ENCODE measurements around the gene ADAMTSL2.

ADAMTSL2 gene

DNA sequence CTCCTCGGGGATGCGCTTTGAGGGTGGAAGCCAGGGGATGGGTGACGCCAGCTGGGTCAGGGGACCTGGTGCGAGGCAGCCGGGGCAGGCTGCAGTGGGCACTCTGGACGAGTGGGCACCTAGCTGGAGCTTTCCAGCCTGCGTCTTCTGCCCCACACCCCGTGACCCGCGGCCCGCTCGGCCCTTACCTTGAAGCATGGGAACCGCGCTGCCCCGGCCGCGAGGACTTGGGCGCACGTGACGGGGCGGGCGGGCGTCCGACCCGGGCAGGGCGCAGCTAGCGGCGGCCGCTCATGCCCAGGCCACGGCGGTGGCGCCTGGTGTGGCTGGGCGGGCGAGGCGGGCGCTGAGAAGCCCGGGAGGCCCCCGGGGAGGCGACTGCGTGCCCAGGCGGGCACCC, 74.4 kb downstream of the ADAMTSL2 start:
- FAIRE-seq: no peak

DNA sequence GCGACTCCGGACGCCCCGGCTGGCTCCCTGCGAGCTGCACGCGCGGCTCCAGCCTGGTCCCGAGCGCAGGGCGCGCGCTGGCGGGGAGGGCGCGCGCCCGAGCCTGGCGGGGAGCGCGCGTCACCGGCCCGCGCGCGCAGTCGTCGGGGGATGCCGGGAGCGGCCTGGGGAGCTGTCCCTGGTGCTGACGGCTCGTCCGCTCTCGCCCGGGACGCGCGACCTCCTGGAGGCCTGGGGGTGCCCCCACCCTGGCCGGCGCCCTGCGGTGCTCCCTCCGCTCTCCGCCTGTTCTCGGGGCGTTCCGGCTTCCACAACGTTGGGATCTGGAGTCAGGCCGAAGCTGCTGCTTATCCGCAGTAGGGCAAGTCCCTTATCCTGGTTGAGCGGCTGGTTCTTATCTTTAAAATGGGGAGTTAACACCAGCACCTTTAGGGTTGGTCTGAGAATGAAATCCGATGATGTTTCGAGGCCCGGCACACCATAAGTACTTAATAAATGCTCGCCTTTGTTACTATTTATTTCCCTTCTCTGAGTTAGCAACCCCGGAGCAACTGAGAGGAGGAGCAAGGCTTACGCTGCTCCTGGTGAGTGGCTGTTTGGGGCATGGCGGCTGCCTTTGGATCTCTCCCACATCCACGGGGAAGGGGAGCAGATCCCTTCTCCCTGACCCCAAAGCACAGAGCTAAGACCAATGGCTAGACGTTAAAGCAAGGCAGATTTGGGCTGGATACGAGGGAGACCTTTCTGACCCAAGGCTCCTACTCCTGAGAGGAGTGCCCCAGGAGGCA, 75.0 kb downstream of the ADAMTSL2 start, which contains the start of gene FAM163B:
Gene FAM163B, minus strand, starts transcription at position 79 of the 788 bp plus-strand sequence. CDS start 29,166 bp downstream, outside the sequence.
- FAIRE-seq: no peak

DNA sequence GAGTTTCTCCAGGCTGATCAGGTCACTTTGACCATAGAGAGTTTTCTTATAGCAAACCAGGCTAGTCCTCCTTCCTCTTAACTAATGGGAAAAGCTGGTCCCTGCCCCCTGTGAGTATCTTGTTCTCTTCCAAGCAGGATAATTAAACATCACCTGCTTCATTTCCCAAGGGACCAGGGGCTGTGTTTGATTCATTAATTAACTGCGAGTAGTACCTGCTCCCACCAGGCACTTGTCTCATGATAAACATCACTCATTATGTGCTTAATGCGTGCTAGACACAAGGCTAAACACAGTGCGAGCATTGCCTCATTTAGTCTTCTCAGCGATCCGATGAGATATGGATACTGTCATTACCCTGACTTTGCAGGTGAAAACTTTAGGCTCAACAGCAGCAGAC, 76.3 kb downstream of the ADAMTSL2 start:
- FAIRE-seq: no peak

DNA sequence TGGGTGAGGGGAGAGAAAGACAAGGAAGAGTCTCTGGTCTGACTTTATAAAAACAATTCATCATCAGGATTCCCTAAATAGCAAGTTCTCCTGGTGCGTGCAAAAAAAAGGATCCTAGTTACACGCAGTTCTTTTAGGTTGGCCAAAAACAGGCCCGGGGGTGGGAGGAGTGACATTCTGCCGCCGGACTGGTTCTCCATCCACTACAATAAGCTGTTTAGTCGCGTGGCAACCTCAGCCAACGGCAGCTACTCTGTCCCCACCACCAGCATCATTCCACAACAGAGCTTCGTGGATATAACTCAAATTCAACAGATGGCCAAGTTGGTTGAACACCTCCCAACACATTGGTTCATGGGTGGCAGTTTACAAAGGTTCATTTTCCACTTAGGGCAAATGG, 77.5 kb downstream of the ADAMTSL2 start:
- no peak for FAIRE-seq

DNA sequence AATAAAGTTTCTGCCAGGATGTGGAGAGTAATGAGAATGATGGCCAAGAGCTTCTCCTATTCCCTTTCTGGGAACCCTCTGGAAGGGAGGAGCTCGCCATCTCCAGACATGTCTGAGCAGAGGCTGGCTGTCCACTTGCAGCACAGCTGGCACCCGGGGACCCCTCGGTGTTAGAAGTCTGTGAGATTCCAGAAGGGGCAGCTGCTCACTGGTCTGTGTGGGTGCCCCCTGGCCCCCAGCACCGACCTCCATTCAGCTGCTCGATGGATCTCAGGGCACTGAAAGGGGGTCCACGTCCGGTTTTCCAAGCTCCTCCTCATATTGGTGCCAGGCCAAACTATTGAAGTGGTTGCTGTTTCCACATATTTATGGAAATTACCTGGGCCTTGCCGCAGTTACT, 78.3 kb downstream of the ADAMTSL2 start:
- FAIRE-seq: no peak

DNA sequence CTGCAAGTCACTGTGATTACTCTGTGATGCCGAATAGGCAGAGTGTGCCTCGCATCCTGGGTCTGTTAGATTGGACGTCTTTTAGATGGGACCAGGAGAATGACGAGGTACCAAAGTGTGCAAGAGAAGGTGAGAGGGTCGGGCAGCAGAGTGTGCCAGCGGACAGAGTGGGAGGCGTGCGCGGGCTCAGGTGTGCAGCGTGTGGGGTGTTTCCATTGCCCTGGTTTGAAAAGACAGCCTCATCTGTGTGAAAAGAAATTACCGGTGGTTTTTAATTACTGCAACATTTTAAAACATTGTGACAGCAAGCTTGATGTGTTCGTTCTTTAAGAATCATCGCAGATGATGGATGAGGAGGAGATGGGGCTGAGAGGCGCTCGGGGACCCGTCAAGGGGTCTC, 78.9 kb downstream of the ADAMTSL2 start:
- FAIRE-seq: no peak

DNA sequence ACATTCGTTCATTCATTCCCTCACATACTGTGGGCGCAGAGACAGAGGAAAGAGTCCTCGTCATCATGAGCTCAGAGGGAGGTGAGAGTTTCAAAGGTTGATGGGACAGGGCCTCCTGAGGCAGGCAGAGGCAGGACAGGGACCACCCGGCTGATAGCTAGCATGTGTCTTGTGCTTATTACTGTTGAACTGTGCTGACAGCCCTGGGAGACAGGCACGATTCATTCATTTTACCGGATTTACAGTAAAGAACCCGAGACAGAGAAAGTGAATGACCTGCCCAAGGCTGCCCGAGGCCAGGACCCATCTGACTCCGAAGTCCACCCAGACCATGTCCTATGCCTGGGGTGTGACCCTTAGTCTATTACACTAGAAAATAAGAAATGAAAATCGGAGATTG, 79.6 kb downstream of the ADAMTSL2 start:
- no peak for FAIRE-seq

DNA sequence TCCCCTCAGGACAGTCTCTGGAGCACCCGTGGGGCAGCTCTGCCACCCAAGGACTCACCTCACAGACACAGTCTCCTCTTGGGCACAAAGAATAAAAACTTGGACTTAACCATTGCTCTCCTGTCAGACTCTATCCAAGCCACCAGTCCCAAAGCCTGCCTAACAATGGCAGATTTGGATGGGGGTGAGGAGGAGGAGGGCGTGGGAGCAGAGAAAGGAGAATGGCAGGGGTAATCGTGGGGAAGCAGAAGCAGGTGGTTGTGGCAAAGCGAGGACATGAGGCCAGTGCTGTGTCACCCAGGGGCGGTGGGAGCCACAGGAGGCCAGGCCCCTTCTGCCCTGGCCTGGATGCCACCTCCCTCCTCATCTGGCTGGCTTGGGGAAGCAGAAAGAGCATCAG, 80.2 kb downstream of the ADAMTSL2 start:
- no peak for FAIRE-seq

DNA sequence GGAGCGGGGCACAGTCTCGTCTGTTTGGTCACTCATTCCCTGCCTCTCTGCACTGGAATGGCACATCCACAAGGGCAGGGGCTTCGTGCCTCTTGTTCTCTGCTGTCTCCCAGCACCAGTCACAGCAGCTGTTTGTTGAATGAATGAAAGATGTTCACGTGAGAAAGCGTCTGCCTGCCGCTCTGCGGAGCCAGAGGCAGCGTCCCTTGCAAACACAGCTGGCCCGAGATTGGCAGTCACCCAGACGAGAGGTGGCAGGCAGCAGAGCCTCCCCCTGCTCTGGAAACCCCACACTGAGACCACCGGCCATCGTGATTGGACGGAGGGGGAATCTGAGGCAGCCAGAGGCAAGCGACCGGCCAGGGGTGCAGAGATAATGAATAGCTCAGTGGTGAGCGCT, 80.7 kb downstream of the ADAMTSL2 start:
- FAIRE-seq: no peak

DNA sequence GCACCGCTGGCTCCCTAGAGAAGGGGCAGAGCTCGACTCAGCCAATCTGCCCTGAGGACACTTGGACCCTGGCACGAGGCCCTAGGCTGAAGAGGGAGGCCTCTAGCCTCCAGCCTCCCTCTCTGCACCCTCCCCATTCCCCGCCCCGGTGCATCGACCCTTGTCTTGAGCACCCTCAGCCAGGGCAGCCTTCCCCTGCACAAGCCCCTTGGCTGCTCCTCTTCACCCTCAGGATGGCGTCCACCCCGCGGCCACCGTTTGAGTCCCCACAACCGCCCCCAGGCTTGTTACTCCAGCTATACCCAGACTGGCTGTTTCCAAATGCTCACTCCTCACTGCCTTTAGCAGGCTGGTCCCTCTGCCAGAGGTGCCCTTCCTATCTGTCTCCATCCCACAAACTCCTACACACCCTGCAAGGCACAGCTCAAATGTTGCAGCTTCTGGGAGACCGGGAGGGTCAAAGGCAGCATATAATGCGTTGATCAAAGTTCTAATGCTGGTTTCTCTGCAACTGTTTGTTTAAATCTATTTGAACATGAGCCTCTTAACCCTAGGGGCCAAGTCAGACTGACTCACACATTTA, 81.2 kb downstream of the ADAMTSL2 start:
- FAIRE-seq: no peak

DNA sequence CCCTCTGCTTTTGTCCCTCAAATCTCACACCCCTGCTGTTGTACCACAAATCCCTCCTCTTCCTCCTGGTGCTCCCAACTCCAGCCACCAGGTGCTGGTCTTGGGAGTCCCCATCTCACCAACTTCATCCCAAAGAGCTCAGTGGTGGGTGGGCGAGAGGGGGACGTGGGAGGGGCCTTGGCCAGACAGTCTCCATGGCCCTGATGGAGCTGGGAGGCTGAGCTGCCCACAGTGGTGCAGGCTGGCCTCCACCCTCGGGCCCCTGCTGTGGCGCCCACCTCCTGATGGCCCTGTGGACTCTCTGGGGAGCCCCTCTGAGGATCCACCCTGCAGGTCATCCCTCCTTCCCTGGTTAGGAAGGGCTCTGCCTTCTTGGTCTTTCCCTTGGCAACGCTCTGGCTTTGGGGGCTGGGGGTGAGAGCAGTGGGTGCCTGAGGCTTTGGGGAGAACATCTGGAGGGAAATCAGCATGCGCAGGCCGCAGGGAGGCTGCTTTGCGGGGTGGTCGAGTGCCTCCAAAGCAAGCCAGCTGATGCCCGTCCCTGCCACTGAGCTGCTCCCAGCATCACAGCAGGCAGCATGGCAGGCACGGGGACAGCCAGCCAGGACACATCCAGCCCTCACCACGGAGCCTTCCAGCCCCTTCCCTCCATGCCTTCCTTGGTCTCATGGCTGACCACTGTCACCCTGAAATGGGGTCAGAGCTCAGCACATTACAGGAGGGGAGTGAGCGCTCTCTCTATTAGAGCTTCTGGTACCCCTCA, 82.3 kb downstream of the ADAMTSL2 start:
- FAIRE-seq: no peak

DNA sequence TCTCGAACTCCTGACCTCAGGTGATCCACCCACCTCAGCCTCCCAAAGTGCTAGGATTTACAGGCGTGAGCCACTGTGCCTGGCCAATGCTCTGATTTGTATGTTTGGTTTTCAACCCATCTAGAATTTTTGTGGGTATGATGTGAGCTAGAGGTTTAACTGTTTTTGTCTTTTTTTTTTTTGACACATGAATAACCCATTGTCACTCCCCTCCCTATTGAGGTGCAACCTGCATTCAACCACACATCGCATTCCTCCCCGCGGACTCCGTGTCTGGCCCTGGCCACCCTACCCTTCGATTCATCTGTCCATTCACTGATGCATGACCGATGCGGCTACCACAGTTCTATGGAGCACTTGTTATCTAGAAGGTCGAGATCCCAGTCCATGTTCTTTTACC, 84.2 kb downstream of the ADAMTSL2 start:
- FAIRE-seq: no peak

DNA sequence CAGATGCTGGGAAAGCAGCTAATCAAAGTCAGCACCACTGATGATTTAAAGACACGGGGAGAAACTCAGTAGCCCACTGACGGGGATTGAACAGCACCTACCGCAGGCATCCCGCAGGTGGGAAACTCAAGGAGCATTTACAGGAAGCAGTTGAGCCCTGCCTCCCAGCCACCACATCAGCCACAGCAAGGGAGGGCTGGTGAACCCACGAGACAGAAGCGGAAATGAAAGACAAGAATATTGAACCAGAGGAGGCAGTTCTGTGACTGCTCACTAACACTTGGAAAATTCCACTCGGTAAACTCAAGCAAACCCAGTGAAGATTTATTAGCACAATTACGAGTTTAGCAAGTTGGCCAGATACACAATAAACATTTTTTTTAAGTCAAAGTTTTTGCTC, 85.3 kb downstream of the ADAMTSL2 start:
- FAIRE-seq: no peak

DNA sequence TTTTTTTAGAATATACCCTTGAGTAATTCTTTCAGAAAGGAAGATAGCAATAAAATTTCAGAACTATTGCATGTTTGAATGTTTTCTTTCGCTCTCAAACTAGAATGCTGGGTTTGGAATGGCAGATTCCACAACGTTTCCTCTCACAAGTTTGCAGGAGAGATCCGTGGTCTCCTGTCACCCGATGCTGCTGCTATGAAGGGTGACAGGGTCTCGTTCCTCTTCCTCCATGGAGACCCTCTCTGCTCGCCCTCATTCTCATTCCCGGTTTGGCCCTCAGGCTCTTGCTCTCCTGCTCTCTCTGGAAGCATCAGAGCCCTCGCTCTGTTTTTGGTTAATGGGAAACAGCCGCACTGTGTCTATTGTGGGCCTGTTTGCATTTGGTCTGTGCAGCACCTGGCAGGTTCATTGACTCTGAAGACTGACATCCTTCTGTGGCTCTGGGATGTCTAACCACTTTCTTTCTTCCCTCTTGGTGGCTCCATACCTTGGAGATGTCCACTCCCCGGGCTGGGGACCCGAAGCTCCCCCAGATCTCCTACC, 87.3 kb downstream of the ADAMTSL2 start:
- FAIRE-seq: no peak

DNA sequence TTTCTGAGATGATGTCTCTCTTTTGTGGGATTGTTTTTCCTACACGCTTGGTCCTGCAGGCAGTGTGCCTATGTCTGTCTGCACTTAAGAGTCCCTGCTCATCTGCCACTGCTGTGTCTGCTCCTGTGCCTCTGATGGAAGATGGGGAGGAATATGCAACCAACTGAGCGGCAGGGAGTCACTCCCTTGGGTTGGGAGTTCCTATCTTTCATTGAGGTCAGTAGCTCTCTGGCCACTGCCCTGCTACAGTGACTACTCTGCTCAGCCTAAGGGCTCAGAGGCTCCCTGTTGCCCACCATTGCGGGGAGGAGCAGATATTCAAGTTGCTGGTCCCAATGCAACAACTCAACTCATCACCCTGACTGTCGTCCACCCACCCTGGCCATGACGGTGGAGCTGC, 88.1 kb downstream of the ADAMTSL2 start:
- FAIRE-seq: no peak
